Immature natural killer cell (primary cell): ENCODE results near the gene ZFYVE19. TPM values are rescaled to one million over a fixed set of nuclear protein-coding genes. Genes with fewer than 3 reads are reported as not detected.

Experiments used
- DNase-seq, 3 donors: peaks; one replicate each; pipeline ENCODE4 v3.0.0; 2022; ENCODE audit warnings: mixed read lengths in 1 of 3
- H3K27ac Mint-ChIP-seq, 6 donors: one replicate each; pipeline ENCODE4 v1.8.0; 2020; ENCODE audit warnings: mixed read lengths in 6 of 6, mild to moderate bottlenecking in 5 of 6, inconsistent platforms in 4 of 6, moderate library complexity in 3 of 6
- H3K27me3 Mint-ChIP-seq, 3 donors: one replicate each; pipeline ENCODE4 v1.8.0; 2020 to 2021; ENCODE audit warnings: low read depth in 3 of 3, mild to moderate bottlenecking in 3 of 3, mixed read lengths in 3 of 3, moderate library complexity in 3 of 3, inconsistent platforms in 1 of 3
- H3K36me3 Mint-ChIP-seq, 3 donors: one replicate each; pipeline ENCODE4 v1.8.0; 2020; ENCODE audit warnings: mixed read lengths in 3 of 3, inconsistent platforms in 2 of 3, mild to moderate bottlenecking in 2 of 3
- H3K4me1 Mint-ChIP-seq, 2 donors: one replicate each; pipeline ENCODE4 v1.8.0; 2020; ENCODE audit warnings: inconsistent platforms in 2 of 2, mild to moderate bottlenecking in 2 of 2, mixed read lengths in 2 of 2, moderate library complexity in 1 of 2
- H3K4me3 Mint-ChIP-seq, 5 donors: one replicate each; pipeline ENCODE4 v1.8.0; 2020; ENCODE audit warnings: mild to moderate bottlenecking in 5 of 5, mixed read lengths in 5 of 5, inconsistent platforms in 3 of 5, moderate library complexity in 3 of 5
- H3K9me3 Mint-ChIP-seq, 6 donors: one replicate each; pipeline ENCODE4 v1.8.0; 2020; ENCODE audit warnings: mild to moderate bottlenecking in 6 of 6, mixed read lengths in 6 of 6, inconsistent platforms in 4 of 6, moderate library complexity in 3 of 6
- polyA plus RNA-seq, 3 donors: library from polyadenylated mRNA; unstranded; fragments of 300-500 nt; fragmentation: Illumina TruSeq; gene quantifications; one replicate each; pipeline ENCODE4 v1.2.3, GENCODE V29; 2021

ZFYVE19 gene
- polyA plus RNA-seq, 3 donors from 2014 or later, result 12.8 to 22.0 (median 20.9) TPM

DNA sequence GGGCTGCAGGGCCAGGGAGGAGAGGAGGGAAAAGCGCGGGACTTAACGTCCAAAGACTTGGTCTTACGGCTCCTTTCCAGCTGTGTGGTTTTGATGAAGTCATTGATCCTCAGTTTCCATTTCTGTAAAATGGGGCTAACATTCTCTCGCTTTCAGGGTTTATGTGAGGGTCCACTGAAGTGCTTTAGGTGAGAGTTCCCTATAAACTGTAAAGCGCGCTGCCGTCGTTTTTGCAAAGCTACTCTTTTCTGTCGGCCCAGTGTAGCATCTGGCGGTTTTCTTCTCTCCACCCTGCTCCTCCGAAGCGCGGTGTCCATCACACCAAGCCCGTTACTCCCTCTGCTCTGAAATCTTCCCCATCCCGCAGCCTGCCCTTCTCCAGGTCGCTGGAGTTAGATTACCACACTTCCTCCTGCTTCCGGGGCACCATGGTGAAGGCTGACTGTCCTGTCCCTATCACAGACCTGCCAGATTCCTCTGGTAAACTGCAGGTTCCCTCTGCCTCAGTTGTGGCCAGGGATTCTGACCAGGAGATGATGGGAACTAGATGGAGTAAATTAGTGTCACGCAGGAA lies 1.1 kb downstream of the ZFYVE19 start:
- Mint-ChIP-seq H3K9me3 (no peaks in the 10 kb centered on the region), H3K36me3 (peaks cover 5 to 16% (median 8%) of the 10 kb centered on the region in 3 donors), H3K27ac (peak overlapping the region; percentile 69 to 98 (median 97)), H3K27me3 (peaks cover 0 to 7% (median 0%) of the 10 kb centered on the region in 3 donors), H3K4me3 (peak overlapping the region; percentile 98 to 99 (median 99)), H3K4me1 (peaks cover 25 to 34% of the 10 kb centered on the region in 2 donors)
- DNase-seq, result no peak

DNA sequence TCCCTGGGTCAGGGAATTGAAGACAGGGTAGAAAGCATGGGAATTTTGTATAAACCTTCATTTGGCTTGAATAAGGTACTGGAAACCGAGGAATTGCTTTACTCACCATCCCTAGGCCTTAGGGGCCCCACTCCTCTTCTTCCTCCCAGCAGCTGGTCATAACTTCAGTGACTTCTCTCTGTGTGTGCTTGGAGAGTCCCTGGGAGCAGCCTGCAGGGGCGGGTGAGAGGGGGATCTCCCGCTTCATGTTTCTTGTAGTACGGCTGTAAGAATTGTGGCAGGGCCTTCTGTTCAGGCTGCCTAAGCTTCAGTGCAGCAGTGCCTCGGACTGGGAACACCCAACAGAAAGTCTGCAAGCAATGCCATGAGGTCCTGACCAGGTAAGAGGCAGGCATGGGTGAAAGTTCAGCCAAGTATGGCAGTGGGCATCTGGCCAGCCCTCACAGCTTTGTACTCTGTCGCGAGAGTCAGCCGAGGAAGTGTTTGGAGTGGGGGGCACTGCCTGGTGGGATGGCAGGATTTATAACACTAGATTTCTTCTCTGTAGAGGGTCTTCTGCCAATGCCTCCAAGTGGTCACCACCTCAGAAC lies 2.1 kb downstream of the ZFYVE19 start:
- Mint-ChIP-seq H3K9me3 (no peaks in the 10 kb centered on the region), H3K4me3 (peak overlapping the region; percentile 98 to 99 (median 99)), H3K27me3 (peaks cover 0 to 7% (median 0%) of the 10 kb centered on the region in 3 donors), H3K36me3 (peaks cover 5 to 16% (median 8%) of the 10 kb centered on the region in 3 donors), H3K4me1 (peaks cover 21 to 25% of the 10 kb centered on the region in 2 donors), H3K27ac (peak overlapping the region in 1 of 6 donors; percentile 23)
- no peak for DNase-seq

DNA sequence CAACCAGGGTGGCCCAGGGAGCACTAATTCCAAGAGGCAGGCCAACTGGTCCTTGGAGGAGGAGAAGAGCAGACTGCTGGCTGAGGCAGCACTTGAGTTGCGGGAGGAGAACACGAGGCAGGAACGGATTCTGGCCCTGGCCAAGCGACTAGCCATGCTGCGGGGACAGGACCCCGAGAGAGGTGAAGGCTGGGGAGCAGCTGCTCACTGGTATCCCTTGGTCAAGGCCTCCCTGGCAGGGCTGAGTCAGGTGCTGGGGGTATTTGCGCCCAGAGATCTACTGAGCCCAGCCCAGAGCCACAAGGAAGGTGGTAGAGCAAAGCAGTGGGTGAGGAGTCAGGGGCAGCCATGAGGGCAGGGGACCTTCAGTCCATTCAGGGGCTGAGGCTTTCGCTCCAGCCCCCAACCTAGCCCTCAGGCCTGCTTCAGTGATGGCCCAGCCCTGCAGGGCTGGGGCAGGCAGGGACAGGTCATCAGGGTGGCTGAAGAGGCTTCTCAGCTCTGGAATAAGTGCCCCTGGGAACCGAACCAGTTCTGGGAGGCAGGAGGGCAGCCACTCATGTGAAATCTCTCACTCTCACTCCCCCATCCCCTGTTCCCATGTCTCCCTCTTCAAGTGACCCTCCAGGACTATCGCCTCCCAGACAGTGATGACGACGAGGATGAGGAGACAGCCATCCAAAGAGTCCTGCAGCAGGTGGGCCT lies 6.0 kb downstream of the ZFYVE19 start:
- peaks cover 15 to 25% (median 16%) of the 10 kb centered on the region in 3 donors for H3K36me3 Mint-ChIP-seq
- no peak overlapping the region for H3K4me3 Mint-ChIP-seq
- peaks cover 8 to 9% of the 10 kb centered on the region in 2 donors for H3K4me1 Mint-ChIP-seq
- no peaks in the 10 kb centered on the region for H3K9me3 Mint-ChIP-seq
- no peak for DNase-seq
- peaks cover 0 to 3% (median 0%) of the 10 kb centered on the region in 3 donors for H3K27me3 Mint-ChIP-seq
- H3K27ac Mint-ChIP-seq, result no peak overlapping the region

DNA sequence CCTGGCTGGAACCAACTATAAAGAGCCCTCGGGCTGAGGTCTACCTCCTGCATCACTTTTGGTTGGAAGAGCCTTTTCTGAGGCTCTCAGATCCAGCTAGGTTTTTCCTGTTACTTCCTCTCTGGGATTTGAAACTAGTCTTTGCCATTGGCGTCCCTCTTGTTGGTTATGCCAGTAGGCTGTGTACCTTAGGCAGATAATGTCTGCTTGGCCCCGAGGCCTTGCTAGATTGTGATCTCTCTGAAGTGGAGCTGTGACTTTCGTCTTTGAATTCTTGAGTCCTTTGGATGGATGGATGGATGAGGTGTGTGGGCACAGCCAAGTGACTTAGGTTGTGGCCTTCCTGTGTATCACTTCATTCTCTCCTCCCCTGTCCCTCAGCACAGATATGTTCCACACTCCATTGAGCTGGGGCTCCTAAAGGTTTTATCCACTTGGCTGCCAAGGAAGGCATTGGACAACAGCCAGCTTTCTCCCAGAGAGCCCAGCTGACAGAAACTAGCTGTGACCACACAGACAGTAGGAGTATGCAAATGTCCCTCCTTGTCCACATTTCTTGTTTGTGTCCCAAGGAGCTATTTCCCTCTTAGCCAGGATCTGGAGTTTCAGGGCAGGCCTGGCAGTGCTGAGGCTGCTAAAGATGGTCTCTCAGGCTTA lies 8.3 kb downstream of the ZFYVE19 start:
- H3K27me3 Mint-ChIP-seq, result no peaks in the 10 kb centered on the region
- no peak for DNase-seq
- H3K4me1 Mint-ChIP-seq, result no peaks in the 10 kb centered on the region
- no peak overlapping the region for H3K4me3 Mint-ChIP-seq
- H3K27ac Mint-ChIP-seq, result peak overlapping the region in 1 of 6 donors; percentile 77
- H3K36me3 Mint-ChIP-seq, result peaks cover 15 to 25% (median 16%) of the 10 kb centered on the region in 3 donors
- no peaks in the 10 kb centered on the region for H3K9me3 Mint-ChIP-seq

DNA sequence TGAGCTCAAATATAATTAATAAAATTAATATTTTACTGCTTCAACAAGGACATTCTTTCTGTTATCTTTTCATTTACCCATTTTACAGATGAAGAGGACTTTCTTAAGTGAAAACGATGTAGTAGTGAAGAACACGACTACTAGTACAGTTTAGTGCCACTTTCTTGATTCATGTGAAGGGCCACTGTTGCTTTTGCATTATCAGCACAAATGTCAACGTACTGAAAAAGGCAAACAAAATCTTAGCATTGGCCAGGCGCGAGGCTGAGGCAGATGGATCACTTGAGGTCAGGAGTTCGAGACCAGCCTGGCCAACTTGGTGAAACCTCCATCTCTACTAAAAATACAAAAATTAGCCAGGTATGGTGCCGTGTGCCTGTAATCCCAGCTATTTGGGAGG lies 12.2 kb downstream of the ZFYVE19 start:
- H3K27me3 Mint-ChIP-seq, result peaks cover 0 to 3% (median 0%) of the 10 kb centered on the region in 3 donors
- no peak overlapping the region for H3K4me3 Mint-ChIP-seq
- H3K4me1 Mint-ChIP-seq, result no peaks in the 10 kb centered on the region
- no peak for DNase-seq
- H3K36me3 Mint-ChIP-seq, result peaks cover 7 to 11% (median 9%) of the 10 kb centered on the region in 3 donors
- H3K9me3 Mint-ChIP-seq, result no peaks in the 10 kb centered on the region
- no peak overlapping the region for H3K27ac Mint-ChIP-seq

DNA sequence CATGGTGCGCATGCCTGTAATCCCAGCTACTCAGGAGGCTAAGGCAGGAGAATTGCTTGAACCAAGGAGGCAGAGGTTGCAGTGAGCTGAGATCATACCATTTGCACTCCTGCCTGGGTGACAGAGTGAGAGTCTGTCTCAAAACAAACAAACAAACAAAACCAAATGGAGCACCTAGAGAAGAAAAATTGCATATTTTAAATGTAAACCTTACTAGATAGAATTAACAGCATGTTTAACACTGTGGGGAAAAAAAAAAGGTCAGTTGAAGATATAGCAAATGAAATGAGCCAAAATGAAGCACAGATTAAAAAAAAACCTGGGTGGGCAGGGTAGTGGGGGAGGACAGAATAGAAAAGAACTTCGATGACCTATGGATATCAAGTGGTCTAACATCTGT lies 14.3 kb downstream of the ZFYVE19 start:
- no peak overlapping the region for H3K27ac Mint-ChIP-seq
- no peaks in the 10 kb centered on the region for H3K4me1 Mint-ChIP-seq
- H3K36me3 Mint-ChIP-seq, result no peaks in the 10 kb centered on the region
- no peak overlapping the region for H3K4me3 Mint-ChIP-seq
- H3K9me3 Mint-ChIP-seq, result no peaks in the 10 kb centered on the region
- peaks cover 0 to 6% (median 0%) of the 10 kb centered on the region in 3 donors for H3K27me3 Mint-ChIP-seq
- no peak for DNase-seq

DNA sequence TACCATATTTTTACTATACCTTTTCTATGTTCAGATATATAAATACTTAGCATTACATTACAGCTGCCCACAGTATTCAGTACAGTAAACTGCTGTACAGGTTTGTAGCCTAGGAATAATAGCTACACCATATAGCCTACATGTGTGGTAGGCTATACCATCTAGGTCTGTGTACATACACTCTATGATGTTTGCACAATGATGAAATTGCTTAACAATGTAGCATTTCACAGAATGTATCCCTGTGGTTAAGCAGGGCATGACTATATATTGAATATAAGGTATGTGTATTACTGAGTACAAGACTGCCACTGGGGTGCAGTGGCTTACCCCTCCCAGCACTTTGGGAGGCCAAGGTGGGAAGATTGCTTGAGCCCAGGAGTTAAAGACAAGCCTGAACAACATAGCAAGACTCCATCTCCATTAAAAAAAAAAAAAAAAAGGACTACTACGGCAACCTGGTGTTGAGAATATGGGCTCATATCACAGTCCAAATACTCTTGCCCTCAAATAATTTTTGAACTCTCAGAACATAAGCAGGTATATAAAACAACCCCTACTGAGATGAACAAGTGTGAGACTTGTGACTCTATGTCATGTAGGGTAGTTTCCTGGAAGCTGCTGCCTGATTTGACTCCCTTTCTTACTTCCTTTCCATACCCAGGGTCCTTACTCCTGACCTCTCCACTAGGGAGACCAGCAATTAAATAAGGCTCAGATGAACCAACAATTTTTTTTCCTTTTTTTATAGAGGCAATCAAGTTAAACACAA lies 16.9 kb downstream of the ZFYVE19 start:
- no peak overlapping the region for H3K4me3 Mint-ChIP-seq
- H3K4me1 Mint-ChIP-seq, result no peaks in the 10 kb centered on the region
- H3K27me3 Mint-ChIP-seq, result peaks cover 0 to 6% (median 0%) of the 10 kb centered on the region in 3 donors
- no peaks in the 10 kb centered on the region for H3K36me3 Mint-ChIP-seq
- no peak for DNase-seq
- no peaks in the 10 kb centered on the region for H3K9me3 Mint-ChIP-seq
- H3K27ac Mint-ChIP-seq, result no peak overlapping the region

DNA sequence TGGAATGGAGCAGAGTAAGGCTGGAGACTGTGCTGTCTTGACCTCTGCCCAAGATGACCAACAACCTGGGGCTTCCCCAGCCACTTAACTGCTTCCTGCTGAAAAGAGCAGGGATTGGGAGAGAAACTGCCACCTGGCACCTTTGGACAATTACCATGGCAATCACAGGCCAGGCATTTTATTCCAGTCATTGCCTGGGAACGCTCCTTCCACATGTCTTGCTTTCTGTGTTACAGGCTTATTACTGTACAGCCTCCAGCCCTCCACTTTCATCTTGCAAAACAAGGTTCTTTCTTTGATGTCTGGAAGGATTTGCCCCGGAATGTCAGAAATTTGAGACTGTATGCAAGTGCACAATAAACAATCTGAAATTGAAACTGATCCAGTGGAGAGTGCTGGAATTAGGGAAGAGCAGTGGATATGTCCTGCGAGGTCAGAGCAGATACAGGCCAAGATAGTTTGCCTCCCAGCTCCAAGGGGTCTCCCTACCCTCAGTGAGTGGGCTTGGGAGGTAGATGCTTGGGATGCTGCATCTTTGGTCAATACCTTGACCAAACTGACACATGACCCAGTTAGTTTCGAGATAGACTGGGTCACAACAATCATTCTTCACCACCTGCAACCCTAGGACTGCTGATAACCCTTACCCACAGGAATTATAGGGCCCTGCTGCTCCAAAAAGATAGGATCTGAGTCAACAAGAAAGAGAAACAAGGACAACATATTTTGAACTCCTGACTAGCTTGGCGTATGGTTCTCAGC lies 19.0 kb downstream of the ZFYVE19 start:
- Mint-ChIP-seq H3K27ac (no peak overlapping the region), H3K4me3 (no peak overlapping the region), H3K36me3 (no peaks in the 10 kb centered on the region), H3K9me3 (no peaks in the 10 kb centered on the region), H3K4me1 (no peaks in the 10 kb centered on the region), H3K27me3 (peaks cover 0 to 6% (median 0%) of the 10 kb centered on the region in 3 donors)
- no peak for DNase-seq

DNA sequence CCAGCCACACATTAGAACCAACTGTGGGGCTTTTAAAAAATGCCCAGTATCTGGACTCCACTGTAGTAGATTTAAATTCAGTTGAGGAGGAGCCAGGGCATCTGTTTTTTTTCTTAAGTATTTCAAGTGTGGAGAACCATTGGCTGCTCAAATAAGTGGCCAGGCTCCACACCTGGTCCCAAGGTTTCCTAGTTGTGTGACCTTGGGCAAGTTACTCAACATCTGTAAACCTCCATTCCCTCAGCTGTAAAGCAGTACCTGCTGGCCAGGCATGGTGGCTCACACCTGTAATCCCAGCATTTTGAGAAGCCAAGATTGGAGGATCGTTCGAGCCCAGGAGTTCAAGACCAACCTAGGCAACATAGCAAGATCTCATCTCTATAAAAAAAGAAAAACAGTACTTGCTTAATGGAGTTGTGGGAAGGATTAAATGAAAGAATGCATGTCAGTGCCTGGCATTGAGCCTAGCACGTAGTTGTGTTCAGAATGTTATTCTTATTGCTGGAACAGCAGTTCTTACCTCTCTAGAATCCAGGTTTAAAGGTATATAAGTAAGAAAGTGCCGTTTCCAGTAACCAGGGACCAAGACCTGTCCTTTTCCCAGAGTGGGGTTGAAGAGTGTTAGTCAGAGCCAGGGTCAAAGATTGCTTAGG lies 19.7 kb downstream of the ZFYVE19 start:
- Mint-ChIP-seq H3K4me1 (no peaks in the 10 kb centered on the region), H3K4me3 (no peak overlapping the region)

DNA sequence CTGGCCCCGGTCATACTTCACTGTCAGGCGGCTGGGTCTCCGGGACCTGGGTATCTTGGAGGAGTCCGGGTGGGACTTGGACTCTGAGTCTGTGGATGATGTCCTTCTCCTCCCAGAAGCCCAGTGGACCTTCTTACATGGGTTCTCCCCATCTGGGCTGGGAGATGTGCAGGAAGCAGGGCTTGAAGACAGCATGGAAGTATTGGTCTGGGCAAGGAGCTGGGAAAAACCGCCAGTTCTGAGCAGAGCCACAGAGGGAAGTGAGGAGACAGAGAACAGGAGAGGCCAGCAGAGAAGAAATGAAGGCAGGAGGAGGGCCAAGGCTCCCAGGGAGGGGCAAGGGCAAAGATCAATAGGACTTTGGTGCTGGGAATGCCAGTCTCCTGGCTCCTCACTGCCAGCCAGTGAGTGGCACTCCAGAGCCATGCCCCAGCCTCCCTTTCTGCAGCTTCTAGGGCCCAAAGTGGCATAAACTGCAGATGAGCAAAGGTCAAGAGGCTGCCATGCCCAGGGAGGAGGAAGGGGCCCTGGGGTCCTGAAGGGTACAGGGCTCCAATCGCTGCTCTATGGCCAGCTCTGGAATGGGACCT lies 21.7 kb downstream of the ZFYVE19 start, which contains the start of gene PPP1R14D:
TSS of gene PPP1R14D (minus strand) at position 262 of the 590 bp plus-strand sequence. CDS start at position 195, 67 bp downstream.
- no peak within 1 kb of the TSS for H3K4me3 Mint-ChIP-seq
- no peaks in the 10 kb centered on the region for H3K9me3 Mint-ChIP-seq
- H3K27me3 Mint-ChIP-seq, result peaks cover 0 to 6% (median 0%) of the 10 kb centered on the region in 3 donors
- no peaks in the 10 kb centered on the region for H3K36me3 Mint-ChIP-seq
- H3K4me1 Mint-ChIP-seq, result no peaks in the 10 kb centered on the region
- no peak for DNase-seq
- H3K27ac Mint-ChIP-seq, result peak within 1 kb of the TSS in 1 of 6 donors; percentile 20

More for the DNA sequence above, 19.7 kb downstream of the ZFYVE19 start:
- Mint-ChIP-seq H3K27me3 (peaks cover 0 to 6% (median 0%) of the 10 kb centered on the region in 3 donors), H3K36me3 (no peaks in the 10 kb centered on the region), H3K9me3 (no peaks in the 10 kb centered on the region), H3K27ac (no peak overlapping the region)
- DNase-seq, result no peak

DNA sequence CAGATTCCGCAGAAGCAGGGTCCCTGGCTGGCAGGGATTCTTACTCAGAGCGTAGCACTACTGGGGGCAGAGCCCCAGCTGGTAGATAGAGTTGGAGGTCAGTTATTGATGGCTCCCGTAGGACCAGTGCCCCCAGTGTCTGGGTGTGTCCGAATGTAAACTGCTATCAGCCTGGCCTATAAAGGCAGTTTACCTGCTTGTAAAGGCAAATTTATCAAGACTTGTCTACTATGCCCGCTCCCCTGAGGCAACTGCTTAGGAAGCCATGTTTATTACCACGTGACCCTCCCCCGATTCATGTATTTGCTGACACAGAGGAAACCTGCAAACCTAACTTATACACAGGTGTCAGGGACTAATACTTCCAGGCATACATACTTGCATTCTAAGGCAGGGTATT lies 22.2 kb downstream of the ZFYVE19 start:
- DNase-seq, result no peak
- Mint-ChIP-seq H3K4me1 (no peaks in the 10 kb centered on the region), H3K4me3 (no peak overlapping the region), H3K27me3 (peaks cover 0 to 3% (median 0%) of the 10 kb centered on the region in 3 donors), H3K27ac (no peak overlapping the region), H3K36me3 (no peaks in the 10 kb centered on the region), H3K9me3 (no peaks in the 10 kb centered on the region)

DNA sequence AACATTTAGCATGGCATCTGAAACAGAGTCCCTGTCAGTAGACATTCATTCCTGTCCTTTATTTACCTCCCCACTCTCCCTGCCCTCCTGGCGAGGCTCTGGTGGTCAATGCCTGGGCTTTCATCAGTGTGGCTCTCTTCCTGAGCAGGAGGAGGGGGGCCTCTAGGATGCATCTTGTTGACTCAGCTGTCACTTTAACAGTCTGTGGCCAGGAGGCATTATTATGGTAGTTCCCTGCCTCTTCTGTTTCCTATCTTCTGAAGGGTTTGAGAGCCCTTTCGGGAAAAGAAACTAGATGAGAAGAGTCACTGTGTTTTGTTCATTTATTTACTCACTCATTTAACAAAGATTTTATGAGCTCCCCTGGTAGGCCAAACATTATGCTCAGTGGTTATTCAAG lies 24.0 kb downstream of the ZFYVE19 start:
- Mint-ChIP-seq H3K9me3 (no peaks in the 10 kb centered on the region), H3K4me3 (no peak overlapping the region), H3K4me1 (no peaks in the 10 kb centered on the region), H3K36me3 (no peaks in the 10 kb centered on the region), H3K27me3 (no peaks in the 10 kb centered on the region), H3K27ac (no peak overlapping the region)
- no peak for DNase-seq
